HCEC 1CT (cell line): ENCODE results near the gene HHIP.

Source experiments
- DNase-seq: peaks from one replicate; pipeline ENCODE4 v3.0.0-alpha.2; 2017

Gene HHIP

DNA sequence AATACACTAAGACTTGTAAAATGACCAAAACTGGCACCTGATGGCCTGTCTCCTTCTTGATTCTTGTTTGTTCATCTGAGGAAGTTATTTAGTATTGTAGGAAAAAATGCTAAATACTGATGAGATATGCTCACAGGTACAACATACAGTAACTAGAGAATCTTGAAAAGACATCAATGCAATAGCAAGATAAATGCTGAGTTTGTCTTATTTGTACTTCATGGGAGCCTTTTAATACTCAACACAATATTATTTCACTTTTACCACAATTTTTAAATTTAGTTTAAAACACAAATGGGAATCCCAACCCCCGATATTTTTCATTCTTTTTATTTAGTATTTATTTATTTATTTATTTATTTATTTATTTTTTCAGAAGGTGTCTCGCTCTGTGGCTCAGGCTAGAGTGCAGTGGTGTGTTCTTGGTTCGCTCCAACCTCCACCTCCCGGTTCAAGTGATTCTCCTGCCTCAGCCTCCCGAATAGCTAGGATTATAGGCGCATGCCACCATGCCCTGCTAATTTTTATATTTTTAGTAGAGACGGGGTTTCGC, 12.1 kb downstream of the HHIP start:
- no peak for DNase-seq

DNA sequence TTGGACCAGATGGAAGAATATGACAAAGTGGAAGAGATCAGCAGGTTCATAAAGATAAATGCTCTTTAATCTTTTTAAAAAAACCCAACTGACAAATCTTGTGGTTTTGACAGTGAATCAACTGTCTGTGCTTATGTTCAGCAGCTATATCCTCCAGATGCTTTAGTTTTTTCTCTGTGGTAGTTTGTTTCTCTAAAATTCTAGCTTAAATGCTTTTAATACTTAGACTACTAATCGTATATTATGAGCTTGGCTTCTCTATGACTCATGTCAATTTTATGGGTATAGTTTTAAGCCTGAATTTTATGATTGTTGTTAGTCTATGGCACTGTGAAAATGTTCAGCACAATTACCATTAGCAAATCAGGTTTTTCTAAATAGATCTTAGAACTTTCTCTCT, 12.9 kb downstream of the HHIP start:
- peak; percentile 1 for DNase-seq

DNA sequence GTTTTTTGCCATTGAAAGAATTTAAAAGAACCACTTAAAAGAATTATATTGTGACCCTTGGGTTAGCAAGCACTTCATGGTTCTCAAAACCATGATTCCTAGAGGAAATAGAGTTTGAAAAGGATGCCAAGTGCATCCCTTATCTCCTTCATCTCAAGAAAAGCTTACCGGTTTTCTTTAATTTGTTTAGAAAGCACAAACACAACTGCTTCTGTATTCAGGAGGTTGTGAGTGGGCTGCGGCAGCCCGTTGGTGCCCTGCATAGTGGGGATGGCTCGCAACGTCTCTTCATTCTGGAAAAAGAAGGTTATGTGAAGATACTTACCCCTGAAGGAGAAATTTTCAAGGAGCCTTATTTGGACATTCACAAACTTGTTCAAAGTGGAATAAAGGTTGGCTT, 13.5 kb downstream of the HHIP start:
- no peak for DNase-seq

DNA sequence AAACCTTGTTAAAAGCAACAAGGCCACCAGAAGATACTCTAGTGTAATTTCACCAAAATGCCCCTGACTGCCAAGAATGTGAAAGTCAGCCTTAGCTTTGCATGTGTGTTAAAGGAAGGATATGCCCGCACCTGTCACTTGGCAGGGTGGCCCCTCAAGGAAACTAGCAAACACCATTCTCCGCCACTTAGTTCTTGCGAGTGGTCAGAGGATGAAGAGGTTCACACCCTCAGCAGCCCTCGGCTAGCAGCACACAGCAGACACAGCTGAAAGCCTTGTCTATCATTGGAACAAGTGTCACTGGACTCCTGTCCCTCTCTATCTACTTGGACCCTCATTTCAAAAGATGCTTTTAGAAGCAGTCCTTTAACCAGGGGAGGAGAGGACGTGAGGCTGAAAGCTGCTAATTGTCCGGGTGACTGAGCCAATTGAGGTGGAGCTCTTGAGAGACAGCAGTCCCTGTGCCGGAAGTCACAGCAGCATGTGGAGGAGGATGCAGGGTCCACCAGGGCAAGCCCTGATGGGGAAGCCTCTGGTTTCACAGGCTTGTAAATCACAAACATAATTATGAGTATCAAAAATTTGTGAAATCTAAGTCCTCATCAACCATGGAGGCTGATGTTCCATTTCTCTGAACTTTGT, 18.0 kb downstream of the HHIP start:
- no peak for DNase-seq

DNA sequence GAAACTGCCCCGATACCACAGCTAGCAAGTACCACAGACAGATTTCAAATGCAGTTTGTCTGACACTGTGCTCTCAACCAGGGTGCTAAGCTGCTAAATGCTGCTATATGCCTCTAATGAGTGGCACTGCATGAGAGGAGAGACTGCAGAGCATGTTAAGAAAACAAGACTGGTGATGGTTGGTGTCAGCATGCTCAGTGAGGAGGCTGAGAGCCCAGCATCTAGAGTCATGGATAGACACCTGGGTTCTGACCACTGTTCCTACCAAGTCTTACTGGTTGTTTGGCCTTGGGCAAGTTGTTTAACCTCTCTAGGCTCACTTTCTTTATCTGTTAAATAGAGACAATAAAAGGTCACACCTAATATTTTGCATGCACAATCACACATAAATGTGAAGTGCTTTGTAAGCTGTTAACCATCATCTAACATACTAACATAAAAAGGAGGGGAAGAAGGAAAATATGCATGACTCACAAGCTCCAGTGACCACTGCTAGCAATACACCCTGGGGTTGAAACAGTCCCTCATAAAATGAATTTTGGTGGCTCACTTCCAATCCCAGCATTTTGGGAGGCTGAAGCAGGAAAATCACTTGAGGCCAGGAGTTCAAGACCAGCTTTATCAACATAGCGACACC, 20.7 kb downstream of the HHIP start:
- DNase-seq: peak; percentile 5

DNA sequence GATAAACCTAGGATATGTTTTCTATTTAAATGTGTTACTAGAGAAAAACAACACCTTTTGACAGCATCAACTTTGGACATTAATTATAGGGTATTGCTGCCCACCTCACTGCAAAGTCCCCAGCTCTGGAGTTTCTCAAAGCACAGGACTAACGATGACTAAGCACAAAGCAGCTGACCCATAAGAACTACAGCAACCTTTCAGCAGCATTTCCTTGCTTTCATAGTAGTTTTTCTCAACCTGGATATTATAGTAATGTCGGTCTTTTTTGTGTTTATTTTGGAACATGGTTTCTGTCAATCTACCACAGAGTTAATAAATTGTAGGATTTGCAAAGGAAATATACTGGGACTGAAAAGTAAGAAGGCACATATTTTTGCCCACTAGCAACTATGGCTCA, 21.5 kb downstream of the HHIP start:
- DNase-seq: no peak

DNA sequence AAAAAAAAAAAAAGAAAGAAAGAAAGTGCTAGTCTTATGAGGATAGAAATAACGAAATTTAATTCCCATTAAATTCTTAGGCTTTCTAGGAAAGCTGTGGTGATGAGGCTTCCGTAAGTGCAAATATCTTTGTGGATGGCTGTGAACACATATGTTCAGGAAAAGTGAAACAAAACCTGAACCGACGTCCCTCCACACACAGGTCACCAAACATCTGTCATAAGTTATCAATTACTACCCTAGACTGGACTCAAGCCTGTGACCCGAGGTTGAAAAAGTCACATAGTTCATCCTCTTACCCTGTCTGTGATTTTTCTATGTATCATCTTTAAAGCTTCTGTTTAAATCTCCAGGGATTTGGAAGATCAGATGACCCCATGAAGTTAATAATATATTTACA, 24.8 kb downstream of the HHIP start:
- no peak for DNase-seq

DNA sequence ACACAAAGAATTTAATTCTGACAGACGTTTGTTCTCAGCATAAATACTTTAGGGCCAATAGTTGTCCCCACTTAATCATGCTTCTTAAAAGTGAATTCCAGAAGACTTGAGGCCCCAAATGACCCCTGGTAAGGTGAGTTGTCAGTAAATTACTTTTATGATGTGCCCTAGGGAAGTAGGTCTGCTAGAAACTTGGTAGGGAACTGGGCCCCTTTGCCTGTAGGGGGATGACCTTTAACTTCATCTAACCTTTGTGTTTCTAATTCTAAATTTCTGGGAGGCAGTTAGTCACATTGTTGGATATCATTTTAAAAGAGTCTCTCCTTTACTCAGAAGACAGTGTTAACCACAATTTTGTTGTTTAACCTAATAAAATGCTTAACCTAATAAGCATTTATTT, 28.8 kb downstream of the HHIP start:
- DNase-seq: no peak

DNA sequence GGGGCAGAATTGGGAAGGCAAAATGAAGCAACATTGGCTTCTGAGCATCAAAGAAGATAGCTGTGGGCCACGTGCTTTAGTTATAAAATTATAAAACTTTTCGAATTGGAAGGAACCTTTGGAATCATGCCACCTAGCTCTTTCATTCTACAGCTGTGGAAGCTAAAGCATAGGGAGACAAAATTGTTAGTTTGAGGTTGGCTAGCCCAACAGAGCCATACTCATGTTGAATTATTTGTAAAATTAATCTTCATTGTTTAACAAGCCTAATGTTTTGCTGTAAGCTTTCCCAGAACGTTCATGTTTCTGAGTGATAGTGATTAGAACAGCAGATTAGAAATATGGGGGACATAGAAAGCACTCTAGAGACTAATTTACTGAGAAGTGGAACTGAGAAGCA, 35.9 kb downstream of the HHIP start:
- no peak for DNase-seq

DNA sequence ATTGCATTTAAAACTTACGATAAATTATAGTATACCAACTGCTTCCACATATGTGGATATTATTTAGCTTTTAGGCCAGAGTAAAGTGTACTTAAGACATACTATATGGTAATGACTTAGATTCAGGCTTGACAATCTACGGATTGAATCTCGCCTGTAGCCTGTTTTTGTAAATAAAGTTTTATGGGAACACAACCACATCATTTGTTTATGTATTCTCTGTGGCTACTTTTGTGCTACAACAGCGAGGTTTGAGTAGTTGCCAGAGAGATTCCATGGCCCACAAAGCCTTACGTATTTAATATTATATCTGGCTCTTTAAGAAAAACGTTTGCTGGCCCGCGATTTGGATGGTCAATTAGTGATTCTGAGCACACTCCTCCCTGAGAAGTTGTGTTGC, 37.6 kb downstream of the HHIP start:
- DNase-seq: no peak

DNA sequence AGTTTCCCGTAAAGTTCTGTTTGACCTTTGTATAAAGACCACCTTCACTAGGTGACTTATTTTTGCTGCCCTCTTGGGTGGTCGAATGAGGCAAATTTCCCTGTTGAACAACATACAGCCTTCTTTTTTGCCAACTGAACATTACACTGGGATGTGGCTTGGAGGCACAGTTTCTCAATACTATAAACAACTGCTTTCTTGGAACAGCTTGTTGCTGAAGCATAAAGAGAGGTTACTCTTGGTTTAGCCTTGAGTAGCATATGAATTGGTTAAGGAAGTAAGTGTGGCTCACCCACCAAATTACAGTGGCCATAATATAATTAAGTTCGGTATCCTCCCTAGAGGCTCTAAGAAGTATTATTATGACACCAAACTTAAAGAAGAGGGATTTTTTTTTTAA, 40.0 kb downstream of the HHIP start:
- DNase-seq: no peak

DNA sequence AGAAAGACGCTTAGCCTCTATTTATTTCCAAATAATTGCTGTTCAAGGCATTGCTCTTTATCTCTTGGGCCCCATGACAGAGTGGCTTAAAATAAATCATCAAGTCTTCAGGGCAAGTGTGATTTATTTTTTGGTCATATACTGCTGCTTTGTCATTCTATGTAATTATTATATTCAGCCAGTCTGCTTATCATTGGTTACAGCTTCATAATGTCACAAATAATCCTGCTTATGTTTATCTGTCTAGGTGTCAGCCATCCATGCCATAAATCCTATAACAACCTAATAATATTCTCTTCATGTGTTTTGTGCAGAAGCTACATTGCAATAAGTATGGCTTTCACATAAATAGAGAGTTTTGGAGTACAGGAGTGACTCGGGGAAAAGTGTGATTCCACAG, 41.0 kb downstream of the HHIP start:
- no peak for DNase-seq

DNA sequence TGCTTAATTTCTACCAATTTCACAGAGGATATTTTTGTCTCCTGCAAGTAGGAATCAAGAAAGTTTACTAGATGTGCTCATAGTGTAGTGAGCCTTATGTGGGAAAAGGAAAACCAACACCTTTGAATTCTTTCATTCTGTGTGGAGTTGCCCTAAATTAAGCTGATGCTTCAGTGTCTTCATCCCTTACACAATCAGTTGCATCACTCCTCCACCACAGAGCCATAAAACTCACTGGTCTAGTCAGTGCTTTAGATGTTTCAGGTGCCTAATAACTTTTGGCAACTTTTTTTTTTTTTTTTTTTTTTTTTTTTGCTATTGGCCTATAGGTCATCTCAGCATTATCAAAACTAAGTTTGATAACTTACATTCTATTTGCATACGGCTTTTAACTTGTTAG, 41.5 kb downstream of the HHIP start:
- DNase-seq: no peak

DNA sequence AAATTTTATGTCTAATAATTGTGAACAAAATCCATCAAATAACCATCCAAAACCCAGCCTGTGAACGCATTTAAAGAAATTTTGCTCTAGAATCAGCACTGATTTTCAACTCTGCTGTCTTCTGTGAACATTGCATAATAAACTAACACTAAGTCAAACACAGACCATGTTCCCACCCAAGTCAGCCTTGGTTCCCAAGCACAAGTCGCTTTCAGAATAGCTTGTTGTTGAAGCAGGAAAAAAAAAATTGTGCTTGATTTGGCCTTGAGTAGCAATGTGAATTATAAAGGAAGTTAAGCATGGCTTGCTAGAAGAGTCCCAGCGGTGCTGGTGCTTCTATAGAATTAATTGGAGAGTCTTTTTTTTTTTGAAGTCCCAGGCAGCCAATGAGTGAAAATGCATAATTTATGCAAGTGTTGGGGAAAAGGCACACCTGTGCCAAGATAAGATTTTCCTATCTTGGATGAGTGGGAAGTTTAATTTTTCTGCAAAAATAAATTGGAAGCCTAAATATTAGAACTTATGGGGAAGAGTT, 42.1 kb downstream of the HHIP start:
- no peak for DNase-seq

DNA sequence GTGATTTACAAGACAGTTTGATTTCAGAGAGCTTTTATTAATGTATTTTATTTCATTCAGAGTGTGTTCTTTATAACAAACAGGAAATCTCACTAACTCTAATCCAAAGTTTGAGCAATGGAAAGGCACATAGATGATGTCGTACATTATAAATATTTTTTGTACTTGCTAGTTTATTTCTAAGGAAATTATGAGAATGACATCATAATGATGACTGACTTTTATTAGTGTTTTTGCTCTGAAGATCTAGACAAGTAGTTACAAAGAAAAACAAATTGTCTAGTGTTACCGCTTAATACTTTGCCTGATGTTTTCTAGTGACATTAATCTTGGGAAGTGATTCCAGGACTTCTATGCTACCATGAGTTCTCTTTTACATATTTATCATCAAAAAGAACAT, 43.2 kb downstream of the HHIP start:
- DNase-seq: no peak

DNA sequence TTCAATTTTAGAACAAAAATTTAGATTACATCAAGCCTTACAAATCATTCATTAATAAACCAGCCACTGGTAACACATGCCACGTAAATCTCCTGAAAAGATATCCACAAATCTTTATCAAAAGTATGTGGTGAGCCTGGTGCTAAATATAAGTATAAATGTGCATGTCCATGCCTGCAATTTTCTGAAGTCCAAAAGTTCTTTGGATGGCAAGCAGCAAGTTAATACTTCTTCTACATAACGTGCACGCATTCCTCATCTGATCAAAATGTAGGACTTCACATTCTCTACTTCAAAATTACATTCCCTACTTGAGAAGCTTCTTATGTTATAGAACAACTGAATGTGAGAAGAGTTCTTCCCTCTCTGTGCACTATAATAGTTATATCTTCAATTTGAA, 49.8 kb downstream of the HHIP start:
- no peak for DNase-seq

DNA sequence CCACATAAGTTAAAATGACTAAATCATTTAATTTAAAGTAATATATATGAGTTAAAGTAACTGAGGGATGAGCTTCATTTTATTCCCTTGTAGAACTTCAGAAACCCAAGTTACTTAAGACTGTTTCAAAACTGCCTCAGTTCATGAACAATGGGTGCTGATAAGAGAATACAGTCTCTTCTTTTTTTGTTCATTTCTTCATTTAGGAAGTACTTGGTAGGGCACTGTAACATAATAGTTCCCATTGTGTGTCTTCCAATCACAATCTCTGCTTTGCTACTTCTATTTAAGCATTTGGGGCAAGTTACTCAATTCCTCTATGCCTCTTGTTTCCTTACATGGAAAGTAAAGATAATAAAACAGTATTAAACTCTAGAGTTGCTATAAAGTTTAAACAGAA, 50.4 kb downstream of the HHIP start:
- DNase-seq: no peak

DNA sequence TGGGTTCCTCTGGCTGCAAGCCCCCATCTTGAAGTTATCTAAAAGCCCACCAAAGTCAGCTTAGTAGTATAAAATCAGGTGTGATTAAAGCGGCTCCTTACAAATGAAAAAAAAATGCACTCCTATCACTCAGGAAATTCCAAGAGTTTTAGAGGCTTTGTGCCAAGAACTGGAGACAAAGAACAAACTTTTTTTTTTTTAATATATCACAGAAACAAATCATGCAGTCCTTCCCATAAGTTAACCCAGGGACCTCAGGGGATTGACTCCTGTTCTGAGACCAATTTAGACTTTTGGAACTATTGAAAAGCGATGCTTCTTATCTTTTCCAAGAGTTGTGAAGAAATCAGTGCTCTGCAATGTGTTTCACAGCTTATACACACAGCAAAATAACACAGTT, 53.6 kb downstream of the HHIP start:
- DNase-seq: no peak

DNA sequence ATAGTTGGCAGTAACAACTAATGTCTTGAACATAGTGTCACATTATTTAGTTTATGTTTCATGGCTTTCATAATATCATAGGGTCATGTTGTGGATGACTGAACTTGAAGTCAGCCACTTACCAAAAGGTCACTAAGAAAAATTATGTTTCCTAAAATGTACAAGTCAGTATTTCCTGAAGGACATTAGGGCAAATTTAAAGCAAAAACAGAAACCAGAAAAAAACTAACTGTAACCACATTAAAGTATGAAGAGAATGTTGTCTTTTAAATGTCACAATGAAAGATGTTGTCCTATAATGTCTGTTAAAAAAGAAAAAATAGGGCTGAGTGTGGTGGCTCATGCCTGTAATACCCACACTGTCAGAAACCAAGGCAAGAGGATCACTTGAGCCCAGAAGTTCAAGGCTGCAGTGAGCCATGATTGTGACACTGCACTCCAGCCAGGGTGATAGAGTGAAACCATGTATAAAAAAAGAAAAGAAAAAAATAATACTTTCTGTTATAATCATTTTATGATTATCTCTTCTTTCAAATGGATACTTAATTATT, 55.8 kb downstream of the HHIP start:
- DNase-seq: no peak

DNA sequence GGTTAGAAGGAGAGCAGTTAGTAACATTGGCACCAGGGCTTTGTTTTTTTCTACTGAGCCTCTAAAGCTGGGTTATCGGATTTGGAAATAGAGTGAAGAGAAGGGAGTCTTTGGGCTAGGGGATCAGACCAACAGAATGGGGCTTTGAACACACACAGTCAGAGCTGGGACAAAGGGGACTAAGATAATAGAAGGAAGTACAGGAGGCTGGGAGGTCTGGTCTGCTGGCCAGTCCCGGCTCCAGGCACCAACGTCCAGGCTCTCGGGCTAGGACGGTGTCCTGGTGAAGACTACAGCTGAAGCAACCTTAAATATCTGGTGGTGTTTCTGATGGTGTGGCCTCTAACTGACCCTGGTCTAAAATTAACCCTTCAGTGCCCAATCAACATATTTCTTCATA, 57.5 kb downstream of the HHIP start:
- DNase-seq: no peak

DNA sequence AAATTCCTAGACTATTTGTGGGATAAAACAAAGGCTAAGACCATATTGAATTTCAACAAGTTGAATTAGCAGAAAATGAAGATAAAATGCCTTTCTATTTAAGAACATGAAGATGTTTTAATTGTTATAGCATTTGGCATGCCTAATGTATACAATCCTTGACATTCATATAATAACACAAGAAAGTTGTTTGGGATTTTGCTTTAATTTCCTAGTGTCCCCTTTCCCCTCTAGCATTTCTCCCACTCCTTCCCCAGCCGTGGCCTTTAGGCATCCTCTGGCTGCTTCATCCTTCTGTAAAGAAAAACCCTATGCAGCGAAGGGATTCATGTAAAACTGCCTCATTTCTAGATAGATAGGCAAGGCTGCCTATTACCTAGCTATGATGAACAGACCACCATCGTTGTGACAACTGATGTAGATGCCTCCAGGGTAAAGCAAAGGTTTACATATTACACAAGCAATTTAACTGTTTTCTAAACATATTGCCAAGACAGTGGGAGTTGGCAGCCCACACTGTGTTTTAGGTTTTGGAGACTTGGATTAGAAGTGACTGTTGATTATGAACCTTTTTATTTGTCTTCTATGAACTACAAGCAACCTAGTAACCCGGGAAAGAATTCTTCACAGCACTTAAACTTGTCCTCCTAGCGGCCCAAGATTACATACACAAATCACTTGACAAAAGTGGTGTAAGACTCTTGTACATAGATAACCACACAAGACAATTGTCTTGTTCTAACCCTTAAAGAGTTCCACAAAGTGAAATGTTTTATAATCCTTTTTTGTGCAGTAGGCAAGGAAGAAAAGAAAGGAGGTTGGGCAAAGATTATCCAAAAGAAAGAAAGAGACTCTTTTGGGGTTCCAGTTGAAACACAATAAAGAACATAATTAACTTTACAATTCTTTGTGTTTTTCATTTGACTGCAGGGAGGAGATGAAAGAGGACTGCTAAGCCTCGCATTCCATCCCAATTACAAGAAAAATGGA, 59.9 kb downstream of the HHIP start:
- no peak for DNase-seq

DNA sequence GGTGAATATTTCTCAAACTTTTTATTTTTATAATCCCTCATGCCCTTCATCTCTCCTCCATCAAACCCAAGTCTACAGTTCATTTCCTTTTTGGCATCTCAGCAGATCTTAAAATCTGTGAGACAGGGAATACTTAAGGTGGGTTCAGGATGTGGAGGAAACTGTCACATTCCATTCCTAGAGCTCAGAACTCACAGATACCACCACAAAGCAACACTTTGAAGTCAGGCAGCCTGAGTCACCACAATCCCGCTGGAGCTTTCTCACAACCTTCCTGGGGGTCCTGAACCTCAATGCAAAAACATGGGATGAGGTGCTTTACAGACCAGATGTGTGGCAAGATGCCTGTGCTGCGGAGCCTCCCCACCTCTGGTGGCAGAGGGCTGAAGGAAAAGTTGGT, 63.2 kb downstream of the HHIP start:
- peak; percentile 32 for DNase-seq
